HG03521 (cell line): ENCODE measurements around the gene KATNAL1.
"Not testable (repeated sequence)": the region's sequence is repeated elsewhere in the genome, so short reads cannot be mapped to it uniquely, and the experiment has no call there.

Experiments used
- ATAC-seq: cut with Tn5 transposase; IDR thresholded peaks from one replicate; pipeline ENCODE4 v1.9.1; 2021; ENCODE audit warnings: mild to moderate bottlenecking, moderate library complexity; ENCODE audit not compliant: unreplicated experiment

Gene KATNAL1

GRCh38 chr13:30222254-30222653, 85.1 kb downstream of the KATNAL1 start:
- ATAC-seq, result no peak

- ATAC-seq, result no peak
These were observed 91.2 kb downstream of the KATNAL1 start for GRCh38 chr13:30216111-30216510.

- no peak for ATAC-seq
These were observed 95.1 kb downstream of the KATNAL1 start for GRCh38 chr13:30212256-30212655.

- ATAC-seq, result no peak
These were observed 95.6 kb downstream of the KATNAL1 start for GRCh38 chr13:30211745-30212144.

GRCh38 chr13:30204564-30204963, 102.8 kb downstream of the KATNAL1 start:
- peak; percentile 54 for ATAC-seq

GRCh38 chr13:30196025-30196424, 111.3 kb downstream of the KATNAL1 start:
- no peak for ATAC-seq

GRCh38 chr13:30194906-30195305, 112.4 kb downstream of the KATNAL1 start:
- ATAC-seq, result no peak

- ATAC-seq, result no peak
These were observed 113.8 kb downstream of the KATNAL1 start for GRCh38 chr13:30193279-30194234.

- ATAC-seq, result no peak
These were observed 114.8 kb downstream of the KATNAL1 start for GRCh38 chr13:30192320-30193093.

- no peak for ATAC-seq
These were observed 115.8 kb downstream of the KATNAL1 start for GRCh38 chr13:30191491-30192100.

GRCh38 chr13:30186634-30187415, 120.5 kb downstream of the KATNAL1 start:
- no peak for ATAC-seq

- ATAC-seq, result no peak
These were observed 125.3 kb downstream of the KATNAL1 start for GRCh38 chr13:30181888-30182651.

- no peak for ATAC-seq
These were observed 127.6 kb downstream of the KATNAL1 start for GRCh38 chr13:30179597-30180276.

- no peak for ATAC-seq
These were observed 128.4 kb downstream of the KATNAL1 start for GRCh38 chr13:30178976-30179375.

GRCh38 chr13:30175166-30175565, 132.2 kb downstream of the KATNAL1 start:
- ATAC-seq, result no peak

GRCh38 chr13:30174250-30174649, 133.1 kb downstream of the KATNAL1 start:
- ATAC-seq, result not testable (repeated sequence)

GRCh38 chr13:30173303-30173610, 134.1 kb downstream of the KATNAL1 start:
- no peak for ATAC-seq

- ATAC-seq, result no peak
These were observed 134.6 kb downstream of the KATNAL1 start for GRCh38 chr13:30172593-30173302.

- ATAC-seq, result no peak
These were observed 136.8 kb downstream of the KATNAL1 start for GRCh38 chr13:30170569-30170968.
